Tibial artery (tissue), 4 donors: ENCODE results near the gene GOLT1B.

Experiments
- DNase-seq, 2 donors: peaks; one replicate each; pipeline ENCODE4 v3.0.0-alpha.2; 2019
- H3K27ac ChIP-seq, 2 donors: fragments of 200-600 bp; sonication (generic) in 1 of 2; 1 replicate in 1 of 2; 2 replicates in 1 of 2; pipeline ENCODE4 v1.5.1; 2018 to 2019; ENCODE audit warnings: mild to moderate bottlenecking in 1 of 2
- H3K27me3 ChIP-seq, 2 donors: fragments of 200-600 bp; sonication (generic) in 1 of 2; one replicate each; pipeline versions ENCODE4 v1.5.1 to v1.6.0; 2016 to 2019
- H3K36me3 ChIP-seq, 3 donors: fragments of 200-600 bp; sonication (generic) in 2 of 3; one replicate each; pipeline ENCODE4 v1.5.1; 2016 to 2019; ENCODE audit warnings: mild to moderate bottlenecking in 2 of 3
- H3K4me1 ChIP-seq, 4 donors: fragments of 200-600 bp; sonication (generic) in 2 of 4; 1 replicate in 3 of 4; 2 replicates in 1 of 4; pipeline ENCODE4 v1.5.1; 2016 to 2019
- H3K4me3 ChIP-seq, 2 donors: fragments of 200-600 bp; sonication (generic) in 1 of 2; 1 replicate in 1 of 2; 2 replicates in 1 of 2; pipeline ENCODE4 v1.5.1; 2018 to 2019; ENCODE audit warnings: mild to moderate bottlenecking in 2 of 2
- H3K9me3 ChIP-seq, 3 donors: fragments of 200-600 bp; sonication (generic) in 1 of 3; one replicate each; pipeline ENCODE4 v1.5.1; 2016 to 2019
- intact Hi-C: fragments of 100-400 bp; cut with DNase I; formaldehyde crosslinking; loops from one replicate; pipeline ENCODE4 v1.15.0; 2023; ENCODE audit warnings: low total_unique reads
- TF ChIP-seq, protein P1 (sequence below), 2 experiments: fragments of 200-600 bp in 1 of 2; fragments of 450-650 bp in 1 of 2; IDR thresholded peaks; one replicate each; pipeline ENCODE4 v1.5.1; 2017 to 2019; ENCODE audit warnings: antibody characterized with exemption in 2 of 2, mild to moderate bottlenecking in 1 of 2, moderate library complexity in 1 of 2

The GOLT1B gene

DNA sequence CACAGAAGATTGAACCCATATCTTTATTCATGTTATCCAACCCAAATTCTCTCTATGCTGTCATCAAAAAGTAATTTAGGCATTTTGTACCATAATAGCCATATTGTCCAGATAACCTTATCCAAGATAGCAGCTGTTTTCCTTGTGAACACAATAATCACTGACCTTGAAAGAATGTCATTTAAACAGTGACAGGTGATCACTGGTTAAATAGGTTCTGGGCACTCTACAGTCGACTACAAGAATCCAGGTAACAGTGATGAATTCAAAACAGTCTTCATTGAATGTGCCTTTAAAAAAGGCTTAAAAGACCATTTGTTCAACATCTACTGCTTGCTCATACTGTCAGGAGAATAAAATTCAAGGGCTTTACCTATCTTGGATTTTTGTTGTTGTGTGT, 20.0 kb downstream of the GOLT1B start:
- TF ChIP-seq, protein P1, sequence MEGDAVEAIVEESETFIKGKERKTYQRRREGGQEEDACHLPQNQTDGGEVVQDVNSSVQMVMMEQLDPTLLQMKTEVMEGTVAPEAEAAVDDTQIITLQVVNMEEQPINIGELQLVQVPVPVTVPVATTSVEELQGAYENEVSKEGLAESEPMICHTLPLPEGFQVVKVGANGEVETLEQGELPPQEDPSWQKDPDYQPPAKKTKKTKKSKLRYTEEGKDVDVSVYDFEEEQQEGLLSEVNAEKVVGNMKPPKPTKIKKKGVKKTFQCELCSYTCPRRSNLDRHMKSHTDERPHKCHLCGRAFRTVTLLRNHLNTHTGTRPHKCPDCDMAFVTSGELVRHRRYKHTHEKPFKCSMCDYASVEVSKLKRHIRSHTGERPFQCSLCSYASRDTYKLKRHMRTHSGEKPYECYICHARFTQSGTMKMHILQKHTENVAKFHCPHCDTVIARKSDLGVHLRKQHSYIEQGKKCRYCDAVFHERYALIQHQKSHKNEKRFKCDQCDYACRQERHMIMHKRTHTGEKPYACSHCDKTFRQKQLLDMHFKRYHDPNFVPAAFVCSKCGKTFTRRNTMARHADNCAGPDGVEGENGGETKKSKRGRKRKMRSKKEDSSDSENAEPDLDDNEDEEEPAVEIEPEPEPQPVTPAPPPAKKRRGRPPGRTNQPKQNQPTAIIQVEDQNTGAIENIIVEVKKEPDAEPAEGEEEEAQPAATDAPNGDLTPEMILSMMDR (IDR thresholded peaks at IDR 0.05) = no peak
- peaks cover under 1 to 5% (median 3%) of the 10 kb centered on the region in 3 donors for H3K36me3 ChIP-seq
- H3K9me3 ChIP-seq = no peaks in the 10 kb centered on the region
- H3K27ac ChIP-seq = no peak overlapping the region
- H3K4me3 ChIP-seq = no peak overlapping the region
- no peak for DNase-seq
- intact Hi-C loops = no loop called here
- H3K4me1 ChIP-seq = no peaks in the 10 kb centered on the region
- no peaks in the 10 kb centered on the region for H3K27me3 ChIP-seq

DNA sequence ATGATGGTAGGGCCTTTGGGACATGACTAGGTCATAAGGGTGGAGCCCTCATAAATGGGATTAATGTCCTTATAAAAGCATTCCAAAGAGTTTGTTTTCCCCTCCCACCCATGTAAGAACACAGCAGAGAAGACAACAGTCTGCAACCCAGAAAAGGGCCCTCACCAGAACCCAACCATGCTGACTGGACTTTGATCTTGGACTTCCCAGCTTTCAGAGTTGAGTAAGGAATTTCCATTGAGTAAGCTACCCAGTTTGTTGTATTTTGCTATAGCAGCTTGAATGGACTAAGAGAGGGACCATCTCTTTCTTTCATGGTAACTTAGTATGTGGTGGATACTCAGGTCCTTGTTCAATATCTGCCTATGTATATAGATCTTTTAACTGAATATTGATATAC, 21.6 kb downstream of the GOLT1B start:
- no peaks in the 10 kb centered on the region for H3K9me3 ChIP-seq
- peaks cover 0 to 14% (median 9%) of the 10 kb centered on the region in 4 donors for H3K4me1 ChIP-seq
- TF ChIP-seq, protein P1 (IDR thresholded peaks at IDR 0.05) = no peak
- no peak overlapping the region for H3K4me3 ChIP-seq
- peaks cover 0 to 4% of the 10 kb centered on the region in 2 donors for H3K27me3 ChIP-seq
- no peak for DNase-seq
- no peak overlapping the region for H3K27ac ChIP-seq
- intact Hi-C loops = no loop called here
- peaks cover 0 to 5% (median 0%) of the 10 kb centered on the region in 3 donors for H3K36me3 ChIP-seq

DNA sequence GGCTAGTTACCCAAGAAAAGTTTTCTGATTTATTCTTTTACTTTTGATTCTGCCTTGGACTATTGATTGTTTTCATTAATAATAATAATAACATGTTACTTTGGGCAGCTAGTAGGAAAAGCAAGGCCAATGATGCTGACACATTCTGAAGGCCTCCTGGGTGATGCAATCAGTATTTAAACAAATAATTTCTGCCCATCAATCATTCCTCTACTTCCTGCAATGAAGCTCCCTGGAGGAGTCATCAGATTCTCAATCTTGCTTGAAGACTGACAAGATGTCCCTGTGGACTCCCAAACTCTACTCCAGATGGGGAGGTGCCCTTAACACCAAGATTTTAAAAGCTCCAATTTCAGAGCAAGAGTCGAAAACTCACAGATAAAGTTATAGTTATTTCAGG, 24.5 kb downstream of the GOLT1B start, which contains the start of gene SPX:
Gene SPX (plus strand): TSS at position 244 of the 400 bp plus-strand sequence. CDS start 177 bp downstream, outside the sequence.
- intact Hi-C loops = no loop called here
- H3K36me3 ChIP-seq = no peaks in the 10 kb centered on the region
- peak within 1 kb of the TSS; percentile 54 to 74 for H3K4me3 ChIP-seq
- H3K4me1 ChIP-seq = peaks cover 0 to 26% (median 9%) of the 10 kb centered on the region in 4 donors
- peaks cover 0 to 4% of the 10 kb centered on the region in 2 donors for H3K27me3 ChIP-seq
- no peak within 1 kb of the TSS for H3K27ac ChIP-seq
- DNase-seq = no peak
- H3K9me3 ChIP-seq = no peaks in the 10 kb centered on the region
- TF ChIP-seq, protein P1 (IDR thresholded peaks at IDR 0.05) = no peak

DNA sequence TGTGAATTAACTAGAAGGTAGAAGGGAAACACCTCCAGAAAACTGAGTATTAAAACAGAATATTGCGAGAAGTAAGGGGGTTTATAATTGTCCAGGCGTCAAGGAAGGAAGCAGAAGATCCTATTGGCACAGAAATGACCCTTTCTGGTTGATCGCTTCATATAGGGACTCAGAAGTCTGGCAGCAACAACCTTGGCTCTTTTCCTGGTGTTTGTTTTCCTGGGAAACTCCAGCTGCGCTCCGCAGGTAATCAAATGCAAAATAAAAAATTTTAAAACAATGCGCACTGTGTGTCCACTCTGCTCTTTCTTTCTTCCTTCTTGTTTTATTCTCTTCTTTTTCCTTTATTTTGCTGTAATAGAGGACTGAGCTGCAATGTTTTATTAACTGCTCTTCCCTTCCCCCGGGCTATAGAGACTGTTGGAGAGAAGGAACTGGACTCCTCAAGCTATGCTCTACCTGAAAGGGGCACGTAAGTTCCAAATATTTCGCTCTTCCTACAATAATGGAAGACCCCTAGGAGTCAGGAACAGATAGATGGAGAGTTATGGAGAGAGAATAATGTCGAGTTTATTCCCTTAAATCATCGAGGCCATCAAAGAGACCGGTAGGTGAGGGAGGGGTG, 25.2 kb downstream of the GOLT1B start:
- no peaks in the 10 kb centered on the region for H3K9me3 ChIP-seq
- no peaks in the 10 kb centered on the region for H3K36me3 ChIP-seq
- H3K27me3 ChIP-seq = peaks cover 0 to 4% of the 10 kb centered on the region in 2 donors
- peaks cover 0 to 26% (median 9%) of the 10 kb centered on the region in 4 donors for H3K4me1 ChIP-seq
- TF ChIP-seq, protein P1 (IDR thresholded peaks at IDR 0.05) = no peak
- peak overlapping the region; percentile 54 to 74 for H3K4me3 ChIP-seq
- DNase-seq = no peak
- intact Hi-C loops = no loop called here
- no peak overlapping the region for H3K27ac ChIP-seq

DNA sequence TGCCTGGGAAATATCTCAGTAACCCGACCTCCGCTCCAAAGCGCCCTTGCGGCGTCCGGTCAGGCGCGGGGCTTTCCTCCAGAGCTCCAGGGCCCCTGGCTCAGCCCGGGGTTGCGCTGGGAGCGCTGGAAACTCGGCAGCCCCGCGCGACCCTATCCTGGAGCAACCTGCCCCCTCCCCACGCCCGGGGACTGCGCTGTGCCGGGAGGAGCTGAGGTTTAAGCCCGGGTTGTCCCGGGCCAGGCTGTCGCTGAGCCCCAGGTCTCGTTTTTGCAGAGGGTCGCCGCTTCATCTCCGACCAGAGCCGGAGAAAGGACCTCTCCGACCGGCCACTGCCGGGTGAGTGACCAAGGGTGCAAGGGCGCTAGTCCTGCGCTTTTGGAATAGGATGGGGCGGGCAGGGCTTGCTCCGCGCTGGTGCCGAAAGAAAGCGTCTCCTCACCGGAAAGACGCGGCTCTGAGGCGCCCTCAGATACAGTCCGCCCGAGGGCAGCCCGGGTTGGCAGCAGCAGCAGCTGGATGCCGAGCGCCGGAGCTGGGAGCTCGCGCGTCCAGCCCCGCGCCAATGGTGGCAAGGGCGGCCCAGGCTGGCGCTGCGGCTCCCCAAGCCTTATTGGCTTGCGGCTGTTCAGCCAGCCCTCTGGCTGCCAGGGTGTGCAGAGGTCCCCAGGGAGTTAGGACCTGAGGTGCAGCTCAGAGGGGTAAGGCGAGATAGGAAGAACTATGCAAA, 26.0 kb downstream of the GOLT1B start:
- H3K36me3 ChIP-seq = no peaks in the 10 kb centered on the region
- TF ChIP-seq, protein P1 (IDR thresholded peaks at IDR 0.05) = no peak
- peak overlapping the region; percentile 54 to 74 for H3K4me3 ChIP-seq
- H3K9me3 ChIP-seq = no peaks in the 10 kb centered on the region
- intact Hi-C loops = no loop called here
- peaks cover 0 to 26% (median 9%) of the 10 kb centered on the region in 4 donors for H3K4me1 ChIP-seq
- peak overlapping the region; percentile 9 to 35 for H3K27ac ChIP-seq
- DNase-seq = peak in 1 of 2 donors; percentile 67
- peaks cover 0 to 4% of the 10 kb centered on the region in 2 donors for H3K27me3 ChIP-seq
